HEK293 (cell line): ENCODE data around the gene FAM110A.

Experiments
- CTCF ChIA-PET: fragments of 350-600 bp; formaldehyde crosslinking; extraction: SDS; loops from one replicate; lab custom pipeline; 2021; ENCODE audit warnings: antibody characterized with exemption; lab: Yijun Ruan, JAX
- POLR2A ChIA-PET: fragments of 300-600 bp; formaldehyde crosslinking; extraction: SDS; loops from one replicate; lab custom pipeline; 2020; ENCODE audit warnings: antibody characterized with exemption, inconsistent platforms; lab: Yijun Ruan, JAX
- H3K27ac ChIP-seq: fragments of 200-500 bp; sonication (Bioruptor generic); 2 replicates; pipeline ENCODE4 v1.5.1; 2014; ENCODE audit warnings: low read depth, low read length, control low read depth, inconsistent platforms; ENCODE audit errors: extremely low read depth
- H3K36me3 ChIP-seq, 2 experiments: fragments of 200-500 bp in 1 of 2; sonication (Bioruptor generic) in 1 of 2; 1 replicate in 1 of 2; 2 replicates in 1 of 2; pipeline ENCODE4 v1.5.1; 2014 to 2017; ENCODE audit warnings: inconsistent platforms in 2 of 2, low read length in 2 of 2; ENCODE audit not compliant: control insufficient read depth in 2 of 2, insufficient read depth in 1 of 2
- H3K4me1 ChIP-seq: fragments of 200-500 bp; sonication (Bioruptor generic); 2 replicates; pipeline ENCODE4 v1.5.1; 2014; ENCODE audit warnings: mild to moderate bottlenecking, low read length, inconsistent platforms; ENCODE audit not compliant: control insufficient read depth, insufficient read depth
- H3K4me3 ChIP-seq: 2 replicates; pipeline ENCODE4 v1.5.1; 2011; ENCODE audit warnings: low read depth, mild to moderate bottlenecking, control low read depth, low read length, moderate library complexity
- H3K9me3 ChIP-seq: fragments of 200-500 bp; sonication (Bioruptor generic); 2 replicates; pipeline ENCODE4 v1.5.1; 2014; ENCODE audit warnings: low read depth, low read length, inconsistent platforms; ENCODE audit not compliant: control insufficient read depth, insufficient read depth
- GFI1B ChIP-seq: fragments of 450-650 bp; formaldehyde crosslinking; IDR thresholded peaks from 2 replicates; pipeline ENCODE4 v1.5.1; 2016; ENCODE audit warnings: missing biosample characterization, missing genetic modification characterization
- IKZF3 ChIP-seq: fragments of 450-650 bp; IDR thresholded peaks from 2 replicates; pipeline ENCODE4 v1.5.0; 2018; ENCODE audit warnings: missing biosample characterization, mild to moderate bottlenecking, missing genetic modification characterization, moderate library complexity
- KLF1 ChIP-seq: fragments of 450-650 bp; formaldehyde crosslinking; IDR thresholded peaks from 2 replicates; pipeline ENCODE4 v1.5.1; 2016; ENCODE audit warnings: missing biosample characterization, missing genetic modification characterization
- REPIN1 ChIP-seq: fragments of 450-650 bp; formaldehyde crosslinking; IDR thresholded peaks from 2 replicates; pipeline ENCODE4 v1.5.1; 2017; ENCODE audit warnings: missing biosample characterization, missing genetic modification characterization, low read depth
- SALL2 ChIP-seq: fragments of 450-650 bp; formaldehyde crosslinking; IDR thresholded peaks from 2 replicates; pipeline ENCODE4 v1.5.0; 2017; ENCODE audit warnings: missing biosample characterization, mild to moderate bottlenecking, missing genetic modification characterization, borderline replicate concordance
- ZBTB8A ChIP-seq: fragments of 450-650 bp; formaldehyde crosslinking; IDR thresholded peaks from 2 replicates; pipeline ENCODE4 v1.5.1; 2016; ENCODE audit warnings: missing biosample characterization, missing genetic modification characterization
- ZFP37 ChIP-seq: fragments of 450-650 bp; formaldehyde crosslinking; IDR thresholded peaks from 2 replicates; pipeline ENCODE4 v1.5.1; 2016; ENCODE audit warnings: missing biosample characterization, missing genetic modification characterization
- ZNF138 ChIP-seq: fragments of 450-650 bp; formaldehyde crosslinking; IDR thresholded peaks from 2 replicates; pipeline ENCODE4 v1.5.1; 2016; ENCODE audit warnings: missing biosample characterization, missing genetic modification characterization, borderline replicate concordance
- ZNF155 ChIP-seq: fragments of 450-650 bp; formaldehyde crosslinking; IDR thresholded peaks from 2 replicates; pipeline ENCODE4 v1.5.1; 2016; ENCODE audit warnings: missing biosample characterization, missing genetic modification characterization
- ZNF174 ChIP-seq: fragments of 450-650 bp; formaldehyde crosslinking; IDR thresholded peaks from 2 replicates; pipeline ENCODE4 v1.5.0; 2017; ENCODE audit warnings: missing biosample characterization, mild to moderate bottlenecking, missing genetic modification characterization
- ZNF184 ChIP-seq: fragments of 450-650 bp; IDR thresholded peaks from 2 replicates; pipeline ENCODE4 v1.5.1; 2018; ENCODE audit warnings: missing biosample characterization, mild to moderate bottlenecking, missing genetic modification characterization
- ZNF239 ChIP-seq: fragments of 450-650 bp; formaldehyde crosslinking; IDR thresholded peaks from 2 replicates; pipeline ENCODE4 v1.5.1; 2016; ENCODE audit warnings: missing biosample characterization, missing genetic modification characterization
- ZNF544 ChIP-seq: fragments of 450-650 bp; formaldehyde crosslinking; IDR thresholded peaks from 2 replicates; pipeline ENCODE4 v1.5.0; 2017; ENCODE audit warnings: missing biosample characterization, missing genetic modification characterization
- ZNF561 ChIP-seq: fragments of 450-650 bp; IDR thresholded peaks from 2 replicates; pipeline ENCODE4 v1.5.1; 2018; ENCODE audit warnings: missing biosample characterization, missing genetic modification characterization, borderline replicate concordance
- ZNF654 ChIP-seq: fragments of 450-650 bp; formaldehyde crosslinking; IDR thresholded peaks from 2 replicates; pipeline ENCODE4 v1.5.1; 2016; ENCODE audit warnings: low read depth, missing biosample characterization, missing genetic modification characterization
- ZNF658 ChIP-seq: fragments of 450-650 bp; formaldehyde crosslinking; IDR thresholded peaks from 2 replicates; pipeline ENCODE4; 2016; ENCODE audit warnings: missing biosample characterization, missing genetic modification characterization
- ZNF664 ChIP-seq: fragments of 450-650 bp; formaldehyde crosslinking; IDR thresholded peaks from 2 replicates; pipeline ENCODE4 v1.5.1; 2016; ENCODE audit warnings: missing biosample characterization, missing genetic modification characterization
- ZNF704 ChIP-seq: fragments of 450-650 bp; formaldehyde crosslinking; IDR thresholded peaks from 2 replicates; pipeline ENCODE4 v1.5.1; 2016; ENCODE audit warnings: missing biosample characterization, missing genetic modification characterization
- ZNF776 ChIP-seq: fragments of 450-650 bp; formaldehyde crosslinking; IDR thresholded peaks from 2 replicates; pipeline ENCODE4 v1.5.0; 2017; ENCODE audit warnings: missing biosample characterization, missing genetic modification characterization, borderline replicate concordance
- ZSCAN18 ChIP-seq: fragments of 450-650 bp; formaldehyde crosslinking; IDR thresholded peaks from 2 replicates; pipeline ENCODE4 v1.5.1; 2016; ENCODE audit warnings: missing biosample characterization, missing genetic modification characterization
- TF ChIP-seq, protein P1 (sequence below): fragments of 450-650 bp; formaldehyde crosslinking; IDR thresholded peaks from 2 replicates; pipeline ENCODE4 v1.5.1; 2016; ENCODE audit warnings: missing biosample characterization, missing genetic modification characterization
- TF ChIP-seq, protein P2 (sequence below): fragments of 450-650 bp; formaldehyde crosslinking; IDR thresholded peaks from 2 replicates; pipeline ENCODE4 v1.5.1; 2016; ENCODE audit warnings: missing biosample characterization, missing genetic modification characterization

FAM110A gene

GRCh38 chr20:870758-871157 lies 37.2 kb downstream of the FAM110A start (continued):
- TF ChIP-seq ZSCAN18 (tag by site-specific recombination) (no peak), SALL2 (tag by site-specific recombination) (no peak), ZNF138 (tag by site-specific recombination) (no peak)
- TF ChIP-seq, protein P1, sequence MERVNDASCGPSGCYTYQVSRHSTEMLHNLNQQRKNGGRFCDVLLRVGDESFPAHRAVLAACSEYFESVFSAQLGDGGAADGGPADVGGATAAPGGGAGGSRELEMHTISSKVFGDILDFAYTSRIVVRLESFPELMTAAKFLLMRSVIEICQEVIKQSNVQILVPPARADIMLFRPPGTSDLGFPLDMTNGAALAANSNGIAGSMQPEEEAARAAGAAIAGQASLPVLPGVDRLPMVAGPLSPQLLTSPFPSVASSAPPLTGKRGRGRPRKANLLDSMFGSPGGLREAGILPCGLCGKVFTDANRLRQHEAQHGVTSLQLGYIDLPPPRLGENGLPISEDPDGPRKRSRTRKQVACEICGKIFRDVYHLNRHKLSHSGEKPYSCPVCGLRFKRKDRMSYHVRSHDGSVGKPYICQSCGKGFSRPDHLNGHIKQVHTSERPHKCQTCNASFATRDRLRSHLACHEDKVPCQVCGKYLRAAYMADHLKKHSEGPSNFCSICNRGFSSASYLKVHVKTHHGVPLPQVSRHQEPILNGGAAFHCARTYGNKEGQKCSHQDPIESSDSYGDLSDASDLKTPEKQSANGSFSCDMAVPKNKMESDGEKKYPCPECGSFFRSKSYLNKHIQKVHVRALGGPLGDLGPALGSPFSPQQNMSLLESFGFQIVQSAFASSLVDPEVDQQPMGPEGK (tag by site-specific recombination): no peak

DNA sequence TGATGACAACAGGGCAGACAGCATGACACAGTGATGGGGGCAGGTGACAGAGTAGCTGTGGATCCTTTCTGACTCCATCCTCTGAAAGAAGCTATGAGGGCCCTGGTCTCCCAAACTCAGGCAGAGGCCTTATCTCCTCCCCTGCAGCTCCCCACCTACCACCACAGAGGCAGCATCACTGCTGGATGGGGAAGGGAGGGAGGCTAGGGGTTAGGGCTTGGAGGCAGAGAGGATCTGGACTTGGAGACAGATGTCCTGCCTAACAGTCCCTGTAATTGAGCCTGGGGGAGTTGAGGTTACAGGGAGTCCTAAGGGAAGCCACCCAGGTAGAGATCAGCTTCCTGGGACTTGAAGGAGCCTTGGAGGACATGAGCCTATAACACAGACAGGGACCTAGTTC lies 37.9 kb downstream of the FAM110A start:
- Histone ChIP-seq H3K27ac (no peak overlapping the region), H3K4me3 (no peak overlapping the region), H3K36me3 (no peaks in the 10 kb centered on the region), H3K9me3 (no peaks in the 10 kb centered on the region), H3K4me1 (no peaks in the 10 kb centered on the region)
- POLR2A ChIA-PET: no interaction called here
- no peak for TF ChIP-seq ZNF155 (tag by site-specific recombination)
- no peak for TF ChIP-seq REPIN1 (tag by site-specific recombination)
- no peak for TF ChIP-seq ZBTB8A (tag by site-specific recombination)
- TF ChIP-seq ZNF174: no peak
- TF ChIP-seq ZNF704 (tag by site-specific recombination): no peak
- no peak for TF ChIP-seq ZNF184 (tag by site-specific recombination)
- TF ChIP-seq ZFP37 (tag by site-specific recombination): no peak
- TF ChIP-seq ZNF561 (tag by site-specific recombination): no peak
- no peak for TF ChIP-seq ZNF654 (tag by site-specific recombination)
- no peak for TF ChIP-seq GFI1B (tag by site-specific recombination)
- TF ChIP-seq IKZF3 (tag by site-specific recombination): no peak
- no peak for TF ChIP-seq ZNF658 (tag by site-specific recombination)
- TF ChIP-seq ZNF239: no peak
- TF ChIP-seq ZNF544 (tag by site-specific recombination): no peak
- no peak for TF ChIP-seq ZNF776 (tag by site-specific recombination)
- TF ChIP-seq ZNF664 (tag by site-specific recombination): no peak
- no peak for TF ChIP-seq KLF1 (tag by site-specific recombination)
- CTCF ChIA-PET: interaction anchor here (1.6 kb wide), 1 partner anchor 53 kb away, joined by 4 read pairs; no protein-coding TSS in a partner anchor

DNA sequence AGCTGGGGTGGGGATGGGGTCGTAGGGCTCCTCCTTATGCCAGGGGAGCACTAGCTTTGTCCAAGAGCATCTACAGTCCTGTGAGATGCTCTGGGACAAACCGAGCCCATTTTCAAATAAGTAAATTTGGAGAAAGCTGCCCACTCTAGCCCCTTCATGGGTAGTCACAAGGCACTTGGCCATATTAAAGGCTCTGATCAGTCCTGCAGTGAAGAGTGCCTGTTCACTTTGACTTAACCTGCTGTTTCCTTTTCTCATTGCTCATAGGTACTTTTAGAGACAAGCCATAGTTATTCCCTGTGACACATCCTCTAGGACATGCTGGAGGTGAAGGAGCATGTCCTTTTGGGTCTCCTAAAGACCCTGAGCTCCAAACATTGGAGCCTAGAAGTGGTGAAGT lies 38.4 kb downstream of the FAM110A start:
- H3K36me3 ChIP-seq: no peaks in the 10 kb centered on the region
- H3K4me3 ChIP-seq: no peak overlapping the region
- H3K27ac ChIP-seq: no peak overlapping the region
- no peaks in the 10 kb centered on the region for H3K4me1 ChIP-seq
- H3K9me3 ChIP-seq: no peaks in the 10 kb centered on the region
- CTCF ChIA-PET: interaction anchor here (1.6 kb wide), 1 partner anchor 54 kb away, joined by 4 read pairs; no protein-coding TSS in a partner anchor
- 0 out of 2 replicates have a peak, but pooled peaks have one; percentile 61 for TF ChIP-seq ZNF239
- TF ChIP-seq, protein P2, sequence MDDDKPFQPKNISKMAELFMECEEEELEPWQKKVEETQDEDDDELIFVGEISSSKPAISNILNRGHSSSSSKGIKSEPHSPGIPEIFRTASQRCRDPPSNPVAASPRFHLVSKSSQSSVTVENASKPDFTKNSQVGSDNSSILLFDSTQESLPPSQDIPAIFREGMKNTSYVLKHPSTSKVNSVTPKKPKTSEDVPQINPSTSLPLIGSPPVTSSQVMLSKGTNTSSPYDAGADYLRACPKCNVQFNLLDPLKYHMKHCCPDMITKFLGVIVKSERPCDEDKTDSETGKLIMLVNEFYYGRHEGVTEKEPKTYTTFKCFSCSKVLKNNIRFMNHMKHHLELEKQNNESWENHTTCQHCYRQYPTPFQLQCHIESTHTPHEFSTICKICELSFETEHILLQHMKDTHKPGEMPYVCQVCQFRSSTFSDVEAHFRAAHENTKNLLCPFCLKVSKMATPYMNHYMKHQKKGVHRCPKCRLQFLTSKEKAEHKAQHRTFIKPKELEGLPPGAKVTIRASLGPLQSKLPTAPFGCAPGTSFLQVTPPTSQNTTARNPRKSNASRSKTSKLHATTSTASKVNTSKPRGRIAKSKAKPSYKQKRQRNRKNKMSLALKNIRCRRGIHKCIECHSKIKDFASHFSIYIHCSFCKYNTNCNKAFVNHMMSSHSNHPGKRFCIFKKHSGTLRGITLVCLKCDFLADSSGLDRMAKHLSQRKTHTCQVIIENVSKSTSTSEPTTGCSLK (tag by site-specific recombination): no peak
- POLR2A ChIA-PET: no interaction called here
